Activated CD4-positive, alpha-beta T cell treated with anti-CD3 and anti-CD28 coated beads for 36 hours (primary cell): ENCODE measurements around the gene DPP4. TPM values are rescaled to one million over a fixed set of nuclear protein-coding genes. Genes with fewer than 3 reads are reported as not detected.

Experiments used
- ATAC-seq: fragments of 200-7000 bp; cut with Tn5 transposase; one replicate; pipeline ENCODE4 v1.10.0; 2021; ENCODE audit warnings: mild to moderate bottlenecking, moderate library complexity
- CTCF ChIA-PET: fragments of 350-600 bp; sonication (Branson Sonifier 250); formaldehyde crosslinking; loops from one replicate; lab custom pipeline; 2021; ENCODE audit warnings: antibody characterized with exemption; lab: Charles Lee
- POLR2A ChIA-PET: fragments of 350-600 bp; sonication (Branson Sonifier 250); formaldehyde crosslinking; loops from one replicate; lab custom pipeline; 2021; ENCODE audit warnings: antibody characterized with exemption, inconsistent platforms; lab: Charles Lee
- DNase-seq: peaks from one replicate; pipeline ENCODE4 v3.0.0-alpha.2; 2020
- H3K27ac Mint-ChIP-seq: one replicate; pipeline ENCODE4 v1.8.0; 2021; ENCODE audit warnings: mixed read lengths
- H3K27me3 Mint-ChIP-seq: one replicate; pipeline ENCODE4 v1.8.0; 2021; ENCODE audit warnings: mixed read lengths
- H3K36me3 Mint-ChIP-seq: one replicate; pipeline ENCODE4 v1.8.0; 2021; ENCODE audit warnings: low read depth, mixed read lengths
- H3K4me1 Mint-ChIP-seq: one replicate; pipeline ENCODE4 v1.8.0; 2021; ENCODE audit warnings: mixed read lengths
- H3K4me3 Mint-ChIP-seq: one replicate; pipeline ENCODE4 v1.8.0; 2021; ENCODE audit warnings: mild to moderate bottlenecking, moderate library complexity, mixed read lengths
- H3K9me3 Mint-ChIP-seq: one replicate; pipeline ENCODE4 v1.8.0; 2021; ENCODE audit warnings: low read depth, mixed read lengths
- intact Hi-C, 2 experiments: fragments of 100-400 bp; cut with DNase I in 1 of 2; cut with micrococcal nuclease in 1 of 2; formaldehyde crosslinking; loops; one replicate each; pipeline versions ENCODE4 v1.14.2 to v1.15.1; 2022 to 2024; cut with DNase I, micrococcal nuclease
- total RNA-seq, 2 experiments: library from RNA; stranded (reverse); gene quantifications; one replicate each; pipeline ENCODE4 v1.2.3, GENCODE V29; 2021

The DPP4 gene
- total RNA-seq, 2 experiments from 2014 or later, result 15.9 to 22.4 TPM

GRCh38 chr2:162037028-162037795 is 36.8 kb downstream of the DPP4 start:
- DNase-seq (no peak), ATAC-seq (no peak)
- no peaks in the 10 kb centered on the region for H3K27me3 Mint-ChIP-seq
- peaks cover 31% of the 10 kb centered on the region for H3K36me3 Mint-ChIP-seq
- no peaks in the 10 kb centered on the region for H3K4me1 Mint-ChIP-seq
- H3K9me3 Mint-ChIP-seq, result no peaks in the 10 kb centered on the region
- intact Hi-C loops, result no loop called here
- no peak overlapping the region for H3K4me3 Mint-ChIP-seq
- no peak overlapping the region for H3K27ac Mint-ChIP-seq
- ChIA-PET CTCF (interaction anchor here (0.9 to 2.0 kb wide), 4 partner anchors 10 to 450 kb away, joined by 3 to 8 read pairs (median 3); no protein-coding TSS in a partner anchor), POLR2A (no interaction called here)

GRCh38 chr2:162035981-162036380 is 38.0 kb downstream of the DPP4 start:
- H3K36me3 Mint-ChIP-seq, result peaks cover 28% of the 10 kb centered on the region
- intact Hi-C loops, result no loop called here
- no peak overlapping the region for H3K4me3 Mint-ChIP-seq

GRCh38 chr2:162030363-162031190 is 43.4 kb downstream of the DPP4 start:
- no peak overlapping the region for H3K27ac Mint-ChIP-seq
- H3K36me3 Mint-ChIP-seq, result peaks cover 33% of the 10 kb centered on the region
- DNase-seq (no peak), ATAC-seq (no peak)
- peaks cover 9% of the 10 kb centered on the region for H3K4me1 Mint-ChIP-seq
- no peak overlapping the region for H3K4me3 Mint-ChIP-seq
- H3K9me3 Mint-ChIP-seq, result no peaks in the 10 kb centered on the region
- POLR2A ChIA-PET, result no interaction called here
- H3K27me3 Mint-ChIP-seq, result no peaks in the 10 kb centered on the region
- intact Hi-C loops, result no loop called here
- CTCF ChIA-PET, result no interaction called here

More at GRCh38 chr2:162035981-162036380, 38.0 kb downstream of the DPP4 start:
- POLR2A ChIA-PET, result interaction anchor here (0.7 kb wide), 1 partner anchor 869 kb away, joined by 4 read pairs; no protein-coding TSS in a partner anchor
- DNase-seq (no peak), ATAC-seq (no peak)
- no peaks in the 10 kb centered on the region for H3K4me1 Mint-ChIP-seq
- H3K27ac Mint-ChIP-seq, result no peak overlapping the region
- H3K9me3 Mint-ChIP-seq, result no peaks in the 10 kb centered on the region
- no peaks in the 10 kb centered on the region for H3K27me3 Mint-ChIP-seq
- CTCF ChIA-PET, result interaction anchor here (1.6 kb wide), 1 partner anchor 14 kb away, joined by 5 read pairs; no protein-coding TSS in a partner anchor

- H3K4me1 Mint-ChIP-seq, result peaks cover 19% of the 10 kb centered on the region
- ATAC-seq (no peak), DNase-seq (no peak)
- H3K36me3 Mint-ChIP-seq, result peaks cover 30% of the 10 kb centered on the region
- intact Hi-C loops, result no loop called here
- H3K27ac Mint-ChIP-seq, result no peak overlapping the region
- H3K4me3 Mint-ChIP-seq, result no peak overlapping the region
- POLR2A ChIA-PET, result no interaction called here
- no peaks in the 10 kb centered on the region for H3K27me3 Mint-ChIP-seq
- CTCF ChIA-PET, result interaction anchor here (0.7 kb wide), 1 partner anchor 15 kb away, joined by 4 read pairs; no protein-coding TSS in a partner anchor
- no peaks in the 10 kb centered on the region for H3K9me3 Mint-ChIP-seq
These were observed 44.6 kb downstream of the DPP4 start for GRCh38 chr2:162029287-162029901.

- intact Hi-C loops, result no loop called here
- no peak overlapping the region for H3K4me3 Mint-ChIP-seq
- ATAC-seq (no peak), DNase-seq (no peak)
- peaks cover 25% of the 10 kb centered on the region for H3K36me3 Mint-ChIP-seq
- ChIA-PET CTCF (interaction anchor here (0.7 to 1.1 kb wide), 2 partner anchors 16 to 96 kb away, joined by 3 to 4 read pairs; no protein-coding TSS in a partner anchor), POLR2A (no interaction called here)
- H3K27ac Mint-ChIP-seq, result no peak overlapping the region
- H3K27me3 Mint-ChIP-seq, result no peaks in the 10 kb centered on the region
- H3K4me1 Mint-ChIP-seq, result peaks cover 23% of the 10 kb centered on the region
- no peaks in the 10 kb centered on the region for H3K9me3 Mint-ChIP-seq
These were observed 45.5 kb downstream of the DPP4 start for GRCh38 chr2:162028511-162028910.

- CTCF ChIA-PET, result interaction anchor here (0.8 to 2.7 kb wide), 4 partner anchors 9 to 14 kb away, joined by 3 to 8 read pairs (median 4); no protein-coding TSS in a partner anchor
- DNase-seq (no peak), ATAC-seq (peak; percentile 57)
- H3K27ac Mint-ChIP-seq, result peak overlapping the region; percentile 17
- no peaks in the 10 kb centered on the region for H3K27me3 Mint-ChIP-seq
- H3K4me1 Mint-ChIP-seq, result peaks cover 46% of the 10 kb centered on the region
- POLR2A ChIA-PET, result interaction anchor here (0.6 kb wide), 1 partner anchor 90 kb away, joined by 3 read pairs; no protein-coding TSS in a partner anchor
- peaks cover 23% of the 10 kb centered on the region for H3K36me3 Mint-ChIP-seq
- H3K4me3 Mint-ChIP-seq, result no peak overlapping the region
- intact Hi-C loops, result no loop called here
- H3K9me3 Mint-ChIP-seq, result no peaks in the 10 kb centered on the region
These were observed 48.7 kb downstream of the DPP4 start for GRCh38 chr2:162025121-162025911.

GRCh38 chr2:162022290-162022945 is 51.6 kb downstream of the DPP4 start:
- Mint-ChIP-seq H3K36me3 (peaks cover 24% of the 10 kb centered on the region), H3K27ac (no peak overlapping the region), H3K27me3 (no peaks in the 10 kb centered on the region), H3K4me3 (no peak overlapping the region), H3K9me3 (no peaks in the 10 kb centered on the region), H3K4me1 (peaks cover 43% of the 10 kb centered on the region)
- intact Hi-C loops, result no loop called here
- DNase-seq, result no peak
- ChIA-PET CTCF (interaction anchor here (0.5 to 2.7 kb wide), 5 partner anchors 7 to 1594 kb away, joined by 3 to 8 read pairs (median 5); no protein-coding TSS in a partner anchor), POLR2A (interaction anchor here (0.9 kb wide), 1 partner anchor 50 kb away, joined by 3 read pairs; no protein-coding TSS in a partner anchor)
- ATAC-seq, result peak; percentile 70

- Mint-ChIP-seq H3K27me3 (no peaks in the 10 kb centered on the region), H3K4me3 (no peak overlapping the region), H3K9me3 (no peaks in the 10 kb centered on the region), H3K27ac (no peak overlapping the region), H3K4me1 (peaks cover 44% of the 10 kb centered on the region), H3K36me3 (peaks cover 21% of the 10 kb centered on the region)
- intact Hi-C loops, result no loop called here
- CTCF ChIA-PET, result interaction anchor here (1.8 to 2.2 kb wide), 2 partner anchors 14 to 85 kb away, joined by 5 read pairs; no protein-coding TSS in a partner anchor
- POLR2A ChIA-PET, result no interaction called here
- ATAC-seq (no peak), DNase-seq (no peak)
These were observed 52.4 kb downstream of the DPP4 start for GRCh38 chr2:162021516-162022058.

- intact Hi-C loops, result no loop called here
- DNase-seq, result no peak
- CTCF ChIA-PET, result interaction anchor here (0.6 to 1.0 kb wide), 3 partner anchors 18 to 84 kb away, joined by 3 to 5 read pairs (median 3); partner anchors contain the start of gene DPP4
- POLR2A ChIA-PET, result no interaction called here
- H3K27ac Mint-ChIP-seq, result no peak overlapping the region
- no peaks in the 10 kb centered on the region for H3K27me3 Mint-ChIP-seq
- peaks cover 28% of the 10 kb centered on the region for H3K36me3 Mint-ChIP-seq
- H3K9me3 Mint-ChIP-seq, result peaks cover 2% of the 10 kb centered on the region
- no peak for ATAC-seq
- H3K4me1 Mint-ChIP-seq, result peaks cover 41% of the 10 kb centered on the region
- H3K4me3 Mint-ChIP-seq, result no peak overlapping the region
These were observed 55.5 kb downstream of the DPP4 start for GRCh38 chr2:162018530-162018929.

- H3K36me3 Mint-ChIP-seq, result peaks cover 23% of the 10 kb centered on the region
- intact Hi-C loops, result no loop called here
These were observed 56.8 kb downstream of the DPP4 start for GRCh38 chr2:162017233-162017632.

More at GRCh38 chr2:162017233-162017632, 56.8 kb downstream of the DPP4 start:
- Mint-ChIP-seq H3K4me1 (peaks cover 38% of the 10 kb centered on the region), H3K9me3 (peaks cover 2% of the 10 kb centered on the region), H3K4me3 (no peak overlapping the region), H3K27ac (no peak overlapping the region), H3K27me3 (no peaks in the 10 kb centered on the region)
- ChIA-PET CTCF (interaction anchor here (1.0 to 1.3 kb wide), 2 partner anchors 94 to 106 kb away, joined by 3 to 5 read pairs; no protein-coding TSS in a partner anchor), POLR2A (no interaction called here)
- no peak for DNase-seq
- ATAC-seq, result peak; percentile 32
